H1 (cell line): Measurements from ENCODE around the gene IRS1. TPM values are rescaled to one million over a fixed set of nuclear protein-coding genes. Genes with fewer than 3 reads are reported as not detected.

ENCODE experiments used
- ATF2 ChIP-seq: IDR thresholded peaks from 2 replicates; pipeline ENCODE4 v1.6.1; 2012; ENCODE audit warnings: low read length, inconsistent platforms
- CHD1 ChIP-seq: IDR thresholded peaks from 2 replicates; pipeline ENCODE4 v1.6.1; 2012; ENCODE audit warnings: low read depth, low read length, improper control_type of control experiment
- CHD7 ChIP-seq: fragments of 300-600 bp; sonication (generic); IDR thresholded peaks from 2 replicates; pipeline ENCODE4 v1.7.1; 2012; ENCODE audit warnings: low read length, moderate library complexity, mild to moderate bottlenecking, inconsistent platforms; ENCODE audit not compliant: insufficient replicate concordance
- FOSL1 ChIP-seq: IDR thresholded peaks from 2 replicates; pipeline ENCODE4 v1.6.1; 2011; ENCODE audit warnings: mild to moderate bottlenecking, low read depth, low read length, moderate library complexity; ENCODE audit not compliant: insufficient read depth
- RAD21 ChIP-seq, 2 experiments: IDR thresholded peaks in 1 of 2; conservative IDR thresholded peaks in 1 of 2; 2 replicates each; pipeline ENCODE4 v1.6.1; 2011; ENCODE audit warnings: low read depth in 2 of 2, low read length in 2 of 2, improper control_type of control experiment in 1 of 2, inconsistent platforms in 1 of 2, mild to moderate bottlenecking in 1 of 2, moderate library complexity in 1 of 2
- RBBP5 ChIP-seq: IDR thresholded peaks from 2 replicates; pipeline ENCODE4 v1.7.1; 2012; ENCODE audit warnings: low read depth, mild to moderate bottlenecking, inconsistent platforms, low read length, moderate library complexity, borderline replicate concordance
- TCF12 ChIP-seq: IDR thresholded peaks from 2 replicates; pipeline ENCODE4 v1.6.1; 2011; ENCODE audit warnings: low read depth, mild to moderate bottlenecking, low read length
- TEAD4 ChIP-seq: IDR thresholded peaks from 2 replicates; pipeline ENCODE4 v1.6.1; 2012; ENCODE audit warnings: low read depth, low read length, inconsistent platforms, mixed read lengths
- polyA plus RNA-seq, 7 experiments: library from polyadenylated mRNA; depleted of rRNA in 3 of 7; stranded (reverse) in 5 of 7; unstranded in 2 of 7; fragments of >200 nt in 5 of 7; fragments of 200-250 nt in 2 of 7; gene quantifications; 1 replicate in 5 of 7; 2 replicates in 1 of 7; 4 replicates in 1 of 7; pipeline versions ENCODE4 v1.2.1 to v1.2.3, GENCODE V29; 2011 to 2013; ENCODE audit warnings: missing spikeins in 2 of 7, mixed read lengths in 2 of 7
- total RNA-seq: library from RNA; stranded (reverse); fragmentation: NEBNext Ultra II Directional; extraction: Animal tissue kit (Norgen Biotek cat#: 25700); gene quantifications from 2 replicates; pipeline ENCODE4 v1.2.1, GENCODE V29; 2021

IRS1 gene
- total and polyA plus RNA-seq, 2 of the 8 experiments (the other 6 are each of a cell fraction or from before 2014, with no cell fraction given), result 9.1 to 26.9 TPM

GRCh38 chr2:226791056-226791486 is 8.5 kb downstream of the IRS1 start (continued):
- TF ChIP-seq RBBP5, result peak; percentile 82
- TF ChIP-seq RAD21 (IDR thresholded peaks at IDR 0.05 in 1 of 2, conservative IDR thresholded peaks at IDR 0.05 in 1 of 2; ENCODE audit: low read depth in 2 of 2, low read length in 2 of 2), result peak; percentile 4 to 22; a peak in 2 of 4 replicates
- TF ChIP-seq CHD1, result 0 out of 2 replicates have a peak, but pooled peaks have one; percentile 38
- TF ChIP-seq FOSL1, result no peak
- peak; percentile 64; the same call in 1 of the 2 replicates for TF ChIP-seq TCF12
- TF ChIP-seq TEAD4, result peak; percentile 85
- no peak for TF ChIP-seq CHD7
- peak; percentile 82 for TF ChIP-seq ATF2
